Activated CD4-positive, alpha-beta T cell treated with anti-CD3 and anti-CD28 coated beads, Interleukin-2, amount 10 ng/mL, durations not matched to agents 7 days and 5 days (primary cell): ENCODE results near the gene SLC35B2. TPM values are rescaled to one million over a fixed set of nuclear protein-coding genes. Genes with fewer than 3 reads are reported as not detected.

Source experiments
- CTCF ChIA-PET: fragments of 350-600 bp; sonication (Branson Sonifier 250); formaldehyde crosslinking; loops from one replicate; lab custom pipeline; 2021; ENCODE audit warnings: antibody characterized with exemption; lab: Charles Lee
- POLR2A ChIA-PET: fragments of 350-600 bp; sonication (Branson Sonifier 250); formaldehyde crosslinking; loops from one replicate; lab custom pipeline; 2021; ENCODE audit warnings: antibody characterized with exemption; lab: Charles Lee
- DNase-seq: peaks from one replicate; pipeline ENCODE4 v3.0.0-alpha.2; 2020
- H3K27ac Mint-ChIP-seq: one replicate; pipeline ENCODE4 v1.8.0; 2021; ENCODE audit warnings: mild to moderate bottlenecking, moderate library complexity, mixed read lengths
- H3K27me3 Mint-ChIP-seq: one replicate; pipeline ENCODE4 v1.8.0; 2021; ENCODE audit warnings: mixed read lengths
- H3K36me3 Mint-ChIP-seq: one replicate; pipeline ENCODE4 v1.8.0; 2021; ENCODE audit warnings: low read depth, mixed read lengths
- H3K4me1 Mint-ChIP-seq: one replicate; pipeline ENCODE4 v1.8.0; 2021; ENCODE audit warnings: mixed read lengths
- H3K4me3 Mint-ChIP-seq: one replicate; pipeline ENCODE4 v1.8.0; 2021; ENCODE audit warnings: mild to moderate bottlenecking, moderate library complexity, mixed read lengths
- H3K9me3 Mint-ChIP-seq: one replicate; pipeline ENCODE4 v1.8.0; 2021; ENCODE audit warnings: mixed read lengths
- total RNA-seq, 2 experiments: library from RNA; stranded (reverse); gene quantifications; one replicate each; pipeline ENCODE4 v1.2.3, GENCODE V29; 2021

Gene SLC35B2
- total RNA-seq, 2 experiments from 2014 or later = 29.5 to 30.1 TPM

DNA sequence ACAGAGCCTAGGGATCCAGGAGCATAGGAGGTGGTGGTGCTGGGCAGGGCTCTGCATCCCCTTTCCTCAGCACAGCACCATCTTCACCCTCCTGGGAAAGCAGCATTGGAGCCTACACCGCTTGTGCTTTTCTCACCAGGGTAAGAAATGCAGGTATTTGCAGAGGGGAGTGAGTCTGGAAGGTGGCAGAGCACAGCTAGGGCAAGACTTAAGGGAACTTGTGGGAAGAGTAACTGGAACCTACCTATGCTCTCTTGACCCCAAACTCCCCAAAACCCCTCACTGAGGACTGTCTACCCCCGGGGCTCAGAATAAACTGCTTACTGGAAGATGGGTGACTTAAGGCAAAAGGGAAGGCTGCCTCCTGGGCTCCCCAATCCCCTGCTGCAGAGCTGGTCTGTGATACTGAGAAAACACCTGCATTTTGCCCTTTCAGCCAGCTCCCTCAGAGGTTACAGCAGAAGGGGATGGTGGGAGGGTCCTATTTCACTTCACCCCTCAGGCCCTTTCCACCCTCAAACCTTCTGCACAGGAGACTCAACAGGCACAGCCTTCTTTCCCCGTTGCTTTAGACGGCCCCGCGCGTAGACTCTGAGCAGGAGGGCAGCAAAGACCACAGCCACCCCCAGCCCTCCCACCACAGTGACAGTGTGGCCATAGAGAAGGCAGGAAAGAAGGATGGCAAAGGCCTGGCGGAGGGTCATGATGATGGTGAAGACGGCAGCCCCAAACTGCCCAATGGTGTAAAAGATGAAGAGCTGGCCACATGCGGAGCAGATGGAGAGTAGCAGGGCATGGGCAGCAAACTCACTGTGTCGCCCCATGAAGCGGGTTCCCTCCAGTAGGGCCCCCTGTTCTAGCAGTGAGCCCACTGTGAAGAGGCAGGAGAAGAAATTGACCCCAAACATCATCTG, 2.9 kb downstream of the SLC35B2 start:
- DNase-seq = no peak
- Mint-ChIP-seq H3K9me3 (no peaks in the 10 kb centered on the region), H3K4me1 (peaks cover 71% of the 10 kb centered on the region), H3K36me3 (peaks cover 57% of the 10 kb centered on the region), H3K4me3 (no peak overlapping the region), H3K27me3 (no peaks in the 10 kb centered on the region), H3K27ac (peak overlapping the region; percentile 28)
- POLR2A ChIA-PET = interaction anchor here (0.5 to 2.4 kb wide), 2 partner anchors 7 to 147 kb away, joined by 4 to 15 read pairs; partner anchors contain the start of gene HSP90AB1
- CTCF ChIA-PET = interaction anchor here (0.9 to 5.8 kb wide), 8 partner anchors 8 to 121 kb away, joined by 3 to 66 read pairs (median 3); partner anchors contain the start of gene HSP90AB1

DNA sequence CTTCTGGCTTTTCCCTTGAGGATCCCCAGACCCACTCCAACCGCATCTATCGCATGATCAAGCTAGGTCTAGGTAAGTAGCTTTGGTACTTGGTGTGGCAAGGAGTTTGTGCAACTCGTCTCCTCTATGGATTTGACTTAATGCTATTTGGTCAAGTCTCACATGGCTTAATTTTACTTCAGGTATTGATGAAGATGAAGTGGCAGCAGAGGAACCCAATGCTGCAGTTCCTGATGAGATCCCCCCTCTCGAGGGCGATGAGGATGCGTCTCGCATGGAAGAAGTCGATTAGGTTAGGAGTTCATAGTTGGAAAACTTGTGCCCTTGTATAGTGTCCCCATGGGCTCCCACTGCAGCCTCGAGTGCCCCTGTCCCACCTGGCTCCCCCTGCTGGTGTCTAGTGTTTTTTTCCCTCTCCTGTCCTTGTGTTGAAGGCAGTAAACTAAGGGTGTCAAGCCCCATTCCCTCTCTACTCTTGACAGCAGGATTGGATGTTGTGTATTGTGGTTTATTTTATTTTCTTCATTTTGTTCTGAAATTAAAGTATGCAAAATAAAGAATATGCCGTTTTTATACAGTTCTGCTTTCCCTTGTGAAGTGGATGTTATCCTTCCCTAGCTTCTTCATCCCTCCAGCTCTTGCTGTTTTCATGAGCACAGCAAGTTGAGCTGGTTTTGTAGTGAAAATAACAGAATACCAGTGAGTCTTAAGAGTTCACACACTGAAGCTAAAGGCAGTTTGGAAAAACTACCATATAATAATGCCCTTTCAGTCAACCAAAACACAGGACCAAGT, 3.8 kb downstream of the SLC35B2 start:
- H3K36me3 Mint-ChIP-seq = peaks cover 64% of the 10 kb centered on the region
- H3K4me3 Mint-ChIP-seq = no peak overlapping the region
- no peak overlapping the region for H3K27ac Mint-ChIP-seq

DNA sequence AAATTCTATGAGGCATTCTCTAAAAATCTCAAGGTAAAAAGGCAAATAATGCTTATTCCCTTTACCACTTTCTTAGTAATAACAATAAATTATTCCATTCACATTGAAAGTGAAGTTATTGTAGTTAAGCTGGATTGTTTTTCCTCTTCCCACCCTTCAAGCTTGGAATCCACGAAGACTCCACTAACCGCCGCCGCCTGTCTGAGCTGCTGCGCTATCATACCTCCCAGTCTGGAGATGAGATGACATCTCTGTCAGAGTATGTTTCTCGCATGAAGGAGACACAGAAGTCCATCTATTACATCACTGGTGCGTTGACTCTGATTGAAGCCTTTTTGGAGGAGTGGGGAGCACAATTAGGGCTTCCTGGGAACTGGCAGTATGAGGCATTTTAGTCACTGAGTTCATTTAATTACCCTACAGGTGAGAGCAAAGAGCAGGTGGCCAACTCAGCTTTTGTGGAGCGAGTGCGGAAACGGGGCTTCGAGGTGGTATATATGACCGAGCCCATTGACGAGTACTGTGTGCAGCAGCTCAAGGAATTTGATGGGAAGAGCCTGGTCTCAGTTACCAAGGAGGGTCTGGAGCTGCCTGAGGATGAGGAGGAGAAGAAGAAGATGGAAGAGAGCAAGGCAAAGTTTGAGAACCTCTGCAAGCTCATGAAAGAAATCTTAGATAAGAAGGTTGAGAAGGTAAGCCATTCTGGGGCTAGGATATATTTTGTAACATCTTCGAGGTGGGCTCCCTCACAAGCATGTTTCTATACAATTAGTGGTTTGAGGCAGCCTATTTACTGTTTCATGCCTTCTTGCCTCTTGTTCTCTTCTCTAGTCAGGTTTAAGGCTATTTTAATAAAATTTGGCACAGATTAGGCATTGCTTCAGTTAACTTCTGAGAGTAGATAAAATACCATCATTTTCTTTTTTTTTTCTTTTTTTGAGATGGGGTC, 5.5 kb downstream of the SLC35B2 start:
- H3K36me3 Mint-ChIP-seq = peaks cover 77% of the 10 kb centered on the region
- POLR2A ChIA-PET = interaction anchor here (0.7 kb wide), 1 partner anchor 79 kb away, joined by 3 read pairs; no protein-coding TSS in a partner anchor
- no peak overlapping the region for H3K4me3 Mint-ChIP-seq
- H3K9me3 Mint-ChIP-seq = no peaks in the 10 kb centered on the region
- H3K27me3 Mint-ChIP-seq = no peaks in the 10 kb centered on the region
- CTCF ChIA-PET = interaction anchor here (0.9 to 3.2 kb wide), 5 partner anchors 10 to 28 kb away, joined by 3 to 8 read pairs (median 5); no protein-coding TSS in a partner anchor
- H3K27ac Mint-ChIP-seq = no peak overlapping the region
- peaks cover 79% of the 10 kb centered on the region for H3K4me1 Mint-ChIP-seq
- no peak for DNase-seq

More for the DNA sequence above, 3.8 kb downstream of the SLC35B2 start:
- CTCF ChIA-PET = interaction anchor here (0.9 to 5.8 kb wide), 6 partner anchors 8 to 29 kb away, joined by 3 to 66 read pairs (median 6); partner anchors contain the start of gene HSP90AB1
- H3K27me3 Mint-ChIP-seq = no peaks in the 10 kb centered on the region
- DNase-seq = peak; percentile 74
- H3K4me1 Mint-ChIP-seq = peaks cover 81% of the 10 kb centered on the region
- no peaks in the 10 kb centered on the region for H3K9me3 Mint-ChIP-seq
- POLR2A ChIA-PET = no interaction called here

DNA sequence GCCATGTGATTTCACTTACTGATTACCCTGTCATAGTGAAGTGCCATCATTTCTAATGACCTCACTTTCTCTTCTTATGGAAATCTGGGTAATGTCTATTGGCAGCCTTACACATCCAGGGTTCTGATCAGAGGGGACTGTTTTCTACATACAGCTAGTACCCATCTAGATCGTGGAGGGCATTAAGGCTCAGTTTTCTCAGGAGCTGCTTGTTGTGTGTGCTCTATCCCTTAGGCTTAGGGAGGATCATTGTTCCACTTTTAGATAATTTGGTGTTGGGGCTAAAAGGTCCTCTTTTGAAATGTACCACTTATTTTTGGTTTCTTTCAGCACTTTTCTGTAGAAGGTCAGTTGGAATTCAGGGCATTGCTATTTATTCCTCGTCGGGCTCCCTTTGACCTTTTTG, 6.6 kb downstream of the SLC35B2 start:
- no peak overlapping the region for H3K4me3 Mint-ChIP-seq
- peaks cover 79% of the 10 kb centered on the region for H3K36me3 Mint-ChIP-seq
- no peak overlapping the region for H3K27ac Mint-ChIP-seq
- CTCF ChIA-PET = interaction anchor here (0.9 to 3.2 kb wide), 5 partner anchors 8 to 26 kb away, joined by 3 to 8 read pairs (median 5); no protein-coding TSS in a partner anchor
- POLR2A ChIA-PET = no interaction called here
- no peaks in the 10 kb centered on the region for H3K27me3 Mint-ChIP-seq
- DNase-seq = no peak
- no peaks in the 10 kb centered on the region for H3K9me3 Mint-ChIP-seq
- peaks cover 72% of the 10 kb centered on the region for H3K4me1 Mint-ChIP-seq

DNA sequence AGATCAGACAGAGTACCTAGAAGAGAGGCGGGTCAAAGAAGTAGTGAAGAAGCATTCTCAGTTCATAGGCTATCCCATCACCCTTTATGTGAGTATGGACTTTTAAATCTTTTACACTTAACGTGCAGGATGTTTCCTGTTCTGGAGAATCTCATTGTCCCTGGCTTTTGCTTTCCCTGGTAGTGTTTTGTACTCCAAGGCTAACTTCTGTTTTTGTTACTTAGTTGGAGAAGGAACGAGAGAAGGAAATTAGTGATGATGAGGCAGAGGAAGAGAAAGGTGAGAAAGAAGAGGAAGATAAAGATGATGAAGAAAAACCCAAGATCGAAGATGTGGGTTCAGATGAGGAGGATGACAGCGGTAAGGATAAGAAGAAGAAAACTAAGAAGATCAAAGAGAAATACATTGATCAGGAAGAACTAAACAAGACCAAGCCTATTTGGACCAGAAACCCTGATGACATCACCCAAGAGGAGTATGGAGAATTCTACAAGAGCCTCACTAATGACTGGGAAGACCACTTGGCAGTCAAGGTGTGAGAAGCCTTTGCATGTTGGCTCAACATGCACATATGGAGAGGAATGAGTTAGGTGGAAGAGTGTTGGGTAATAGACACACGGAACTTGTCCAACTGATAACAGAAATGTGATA, 7.1 kb downstream of the SLC35B2 start:
- no peak for DNase-seq
- POLR2A ChIA-PET = no interaction called here
- Mint-ChIP-seq H3K27ac (no peak overlapping the region), H3K4me1 (peaks cover 72% of the 10 kb centered on the region), H3K4me3 (peak overlapping the region; percentile 3), H3K9me3 (no peaks in the 10 kb centered on the region), H3K36me3 (peaks cover 79% of the 10 kb centered on the region), H3K27me3 (no peaks in the 10 kb centered on the region)
- CTCF ChIA-PET = interaction anchor here (1.7 to 2.1 kb wide), 2 partner anchors 8 to 13 kb away, joined by 5 to 6 read pairs; no protein-coding TSS in a partner anchor

DNA sequence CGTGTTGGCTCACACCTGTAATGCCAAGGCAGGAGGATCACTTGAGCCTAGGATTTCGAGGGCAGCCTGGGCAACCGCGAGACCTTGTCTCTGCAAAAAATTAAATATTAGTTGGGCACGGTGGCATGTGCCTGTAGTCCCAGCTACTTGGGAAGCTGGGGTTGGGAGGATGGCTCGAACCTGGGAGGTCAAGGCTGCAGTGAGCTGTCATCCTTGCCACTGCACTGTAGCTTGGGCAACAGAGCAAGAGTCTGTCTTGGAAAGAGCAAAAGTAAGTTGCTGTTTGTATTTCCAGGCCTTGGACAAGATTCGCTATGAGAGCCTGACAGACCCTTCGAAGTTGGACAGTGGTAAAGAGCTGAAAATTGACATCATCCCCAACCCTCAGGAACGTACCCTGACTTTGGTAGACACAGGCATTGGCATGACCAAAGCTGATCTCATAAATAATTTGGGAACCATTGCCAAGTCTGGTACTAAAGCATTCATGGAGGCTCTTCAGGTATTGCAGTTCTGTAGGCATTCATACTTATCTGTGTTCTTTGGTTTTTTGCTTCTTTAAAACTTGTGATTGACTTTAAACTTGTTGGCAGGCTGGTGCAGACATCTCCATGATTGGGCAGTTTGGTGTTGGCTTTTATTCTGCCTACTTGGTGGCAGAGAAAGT, 8.1 kb downstream of the SLC35B2 start:
- peaks cover 69% of the 10 kb centered on the region for H3K36me3 Mint-ChIP-seq
- peak overlapping the region; percentile 99 for H3K4me3 Mint-ChIP-seq
- H3K4me1 Mint-ChIP-seq = peaks cover 66% of the 10 kb centered on the region
- ChIA-PET POLR2A (interaction anchor here (0.8 kb wide), 1 partner anchor 8 kb away, joined by 3 read pairs; the partner anchor contains the start of gene SLC35B2), CTCF (interaction anchor here (2.6 to 7.8 kb wide), 2 partner anchors 6 to 19 kb away, joined by 7 to 66 read pairs; partner anchors contain the start of gene SLC35B2)
- no peaks in the 10 kb centered on the region for H3K27me3 Mint-ChIP-seq
- no peaks in the 10 kb centered on the region for H3K9me3 Mint-ChIP-seq
- peak overlapping the region; percentile 95 for H3K27ac Mint-ChIP-seq
- no peak for DNase-seq

DNA sequence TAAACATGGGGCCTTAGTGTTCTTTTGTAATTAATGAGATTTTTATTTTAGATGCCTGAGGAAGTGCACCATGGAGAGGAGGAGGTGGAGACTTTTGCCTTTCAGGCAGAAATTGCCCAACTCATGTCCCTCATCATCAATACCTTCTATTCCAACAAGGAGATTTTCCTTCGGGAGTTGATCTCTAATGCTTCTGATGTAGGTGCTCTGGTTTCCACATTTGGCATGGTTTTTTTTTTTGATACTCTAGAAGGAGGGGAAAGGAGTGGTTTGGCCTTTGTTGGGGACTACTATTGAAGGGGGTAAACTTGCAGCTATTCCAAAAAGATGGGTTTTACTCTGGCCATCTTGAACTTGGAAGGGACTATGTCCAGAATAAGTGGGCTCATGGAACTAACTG, 8.7 kb downstream of the SLC35B2 start:
- no peak for DNase-seq
- Mint-ChIP-seq H3K4me1 (peaks cover 61% of the 10 kb centered on the region), H3K9me3 (no peaks in the 10 kb centered on the region), H3K27ac (peak overlapping the region; percentile 95), H3K4me3 (peak overlapping the region; percentile 99), H3K27me3 (no peaks in the 10 kb centered on the region), H3K36me3 (peaks cover 64% of the 10 kb centered on the region)
- CTCF ChIA-PET = interaction anchor here (2.4 to 7.8 kb wide), 3 partner anchors 7 to 20 kb away, joined by 7 to 66 read pairs (median 19); partner anchors contain the start of gene SLC35B2
- POLR2A ChIA-PET = no interaction called here

DNA sequence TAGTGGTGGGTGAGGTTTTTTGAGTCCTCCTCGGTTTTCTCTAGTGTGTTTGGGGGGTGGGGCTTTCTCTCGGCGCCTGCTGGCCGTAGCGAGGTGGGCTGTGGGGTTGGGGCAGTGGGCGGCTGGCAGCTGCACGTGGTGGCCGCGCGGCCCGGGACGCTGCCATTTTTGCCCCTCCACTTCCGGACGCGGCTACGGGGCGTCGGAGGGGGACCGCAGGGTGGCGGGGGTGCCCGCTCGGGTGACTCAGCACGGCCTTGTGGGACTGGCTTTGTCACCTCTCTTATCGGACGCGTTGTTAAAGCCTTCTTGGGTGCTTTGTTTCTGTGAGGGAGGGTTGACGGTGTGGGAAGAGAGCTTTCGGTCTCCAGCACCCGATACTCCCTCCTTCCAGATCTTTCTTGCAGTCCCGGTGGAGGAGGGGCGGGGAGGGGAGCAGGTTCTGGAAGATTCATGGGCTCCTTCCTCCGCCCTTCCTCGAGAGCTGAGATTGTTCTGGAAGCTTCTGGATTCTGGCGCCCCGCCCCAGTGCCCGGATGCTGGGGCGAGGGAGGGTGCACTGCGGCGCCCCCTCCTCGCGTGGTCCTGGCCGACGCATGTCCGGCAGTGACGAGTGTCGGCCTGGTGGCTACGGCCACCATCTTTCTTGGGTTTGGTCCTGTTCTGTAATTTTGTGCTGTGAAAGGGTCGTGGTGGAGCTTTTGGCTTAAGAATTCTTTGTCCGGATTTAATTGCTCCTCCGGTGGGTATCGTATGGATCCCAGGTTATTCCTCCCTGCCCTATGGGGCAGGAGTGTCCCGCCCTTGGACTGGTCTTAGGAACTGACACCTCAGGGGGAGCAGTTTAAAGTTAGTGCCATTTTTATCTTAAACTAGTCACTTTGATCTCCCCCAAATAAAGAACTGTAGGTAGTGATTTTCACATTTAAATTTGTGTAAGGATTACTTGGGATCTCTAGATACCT, 9.7 kb downstream of the SLC35B2 start:
- Mint-ChIP-seq H3K9me3 (no peaks in the 10 kb centered on the region), H3K27me3 (no peaks in the 10 kb centered on the region), H3K4me3 (peak overlapping the region; percentile 99), H3K36me3 (peaks cover 55% of the 10 kb centered on the region), H3K27ac (peak overlapping the region; percentile 95), H3K4me1 (peaks cover 53% of the 10 kb centered on the region)
- ChIA-PET POLR2A (interaction anchor here (0.5 to 1.9 kb wide), 4 partner anchors 8 to 145 kb away, joined by 3 to 15 read pairs (median 4); partner anchors contain the start of gene SLC29A1), CTCF (interaction anchor here (0.7 to 7.8 kb wide), 8 partner anchors 8 to 86 kb away, joined by 3 to 66 read pairs (median 5); partner anchors contain the start of genes AARS2 and SLC35B2)
- peak; percentile 82 for DNase-seq

DNA sequence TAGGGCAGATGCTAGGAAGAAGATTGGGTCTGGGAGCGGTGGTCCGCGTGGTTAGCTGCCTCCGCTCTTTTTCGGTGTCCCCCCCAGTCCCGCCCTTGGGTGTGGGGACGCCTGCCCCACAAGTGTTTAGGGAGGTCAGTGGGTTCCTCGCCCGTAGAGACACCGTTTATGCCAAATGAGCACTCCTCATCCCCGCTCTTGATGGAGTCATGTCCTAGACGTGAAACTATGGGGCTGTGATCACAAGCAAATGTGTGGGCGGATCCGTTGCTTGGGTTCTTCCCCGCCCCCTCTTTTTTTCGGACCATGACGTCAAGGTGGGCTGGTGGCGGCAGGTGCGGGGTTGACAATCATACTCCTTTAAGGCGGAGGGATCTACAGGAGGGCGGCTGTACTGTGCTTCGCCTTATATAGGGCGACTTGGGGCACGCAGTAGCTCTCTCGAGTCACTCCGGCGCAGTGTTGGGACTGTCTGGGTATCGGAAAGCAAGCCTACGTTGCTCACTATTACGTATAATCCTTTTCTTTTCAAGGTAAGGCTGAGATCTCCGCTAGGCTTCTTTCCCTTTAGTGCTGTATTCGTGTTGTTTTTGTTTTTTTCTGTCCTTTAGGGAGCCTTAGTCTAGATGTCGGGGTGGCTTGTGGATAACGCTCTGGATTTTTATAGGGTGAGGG, 10.5 kb downstream of the SLC35B2 start, which contains the start of gene HSP90AB1:
HSP90AB1 (plus strand) TSS at position 439 of the 675 bp plus-strand sequence. CDS start 1,529 bp downstream, outside the sequence.
- peak; percentile 97 for DNase-seq
- peaks cover 48% of the 10 kb centered on the region for H3K4me1 Mint-ChIP-seq
- H3K9me3 Mint-ChIP-seq = no peaks in the 10 kb centered on the region
- H3K27me3 Mint-ChIP-seq = no peaks in the 10 kb centered on the region
- peak within 1 kb of the TSS; percentile 95 for H3K27ac Mint-ChIP-seq
- ChIA-PET CTCF (interaction anchor here (0.7 to 7.8 kb wide), 7 partner anchors 9 to 85 kb away, joined by 3 to 66 read pairs (median 5); partner anchors contain the start of genes AARS2 and SLC35B2), POLR2A (interaction anchor here (0.5 to 1.9 kb wide), 5 partner anchors 9 to 144 kb away, joined by 3 to 15 read pairs (median 3); partner anchors contain the start of gene SLC29A1)
- H3K36me3 Mint-ChIP-seq = peaks cover 48% of the 10 kb centered on the region
- peak within 1 kb of the TSS; percentile 99 for H3K4me3 Mint-ChIP-seq
